Heart right ventricle (tissue), 16 donors: ENCODE data around the gene ACADS. TPM values are rescaled to one million over a fixed set of nuclear protein-coding genes. Genes with fewer than 3 reads are reported as not detected.

Source experiments
- ATAC-seq, 8 donors: fragments of 200-7000 bp; cut with Tn5 transposase; one replicate each; pipeline ENCODE4 v1.9.1; 2020; ENCODE audit warnings: mild to moderate bottlenecking in 8 of 8, moderate library complexity in 8 of 8, moderate number of reproducible peaks in 1 of 8
- DNase-seq, 2 donors: peaks; one replicate each; pipeline ENCODE4 v3.0.0-alpha.2; 2020
- H3K27ac ChIP-seq, 10 donors: fragments of 200-600 bp; sonication (generic) in 2 of 10; one replicate each; pipeline versions ENCODE4 v1.5.0 to v1.8.0; 2020 to 2022; ENCODE audit warnings: mild to moderate bottlenecking in 3 of 10
- H3K27me3 ChIP-seq, 7 donors: fragments of 200-600 bp; one replicate each; pipeline ENCODE4 v1.8.0; 2021 to 2022; ENCODE audit warnings: mild to moderate bottlenecking in 2 of 7
- H3K36me3 ChIP-seq, 9 donors: fragments of 200-600 bp; sonication (generic) in 1 of 9; one replicate each; pipeline versions ENCODE4 v1.5.0 to v1.8.0; 2020 to 2022; ENCODE audit warnings: mild to moderate bottlenecking in 2 of 9
- H3K4me1 ChIP-seq, 9 donors: fragments of 200-600 bp; sonication (generic) in 1 of 9; one replicate each; pipeline versions ENCODE4 v1.5.0 to v1.8.0; 2020 to 2022; ENCODE audit warnings: mild to moderate bottlenecking in 4 of 9
- H3K4me3 ChIP-seq, 10 donors: fragments of 200-600 bp; sonication (generic) in 2 of 10; one replicate each; pipeline versions ENCODE4 v1.5.0 to v1.8.0; 2020 to 2022; ENCODE audit warnings: mild to moderate bottlenecking in 7 of 10, moderate library complexity in 2 of 10
- H3K9me3 ChIP-seq, 11 donors: fragments of 200-600 bp in 10 of 11; sonication (generic) in 2 of 11; one replicate each; pipeline versions ENCODE4 v1.5.0 to v1.8.0; 2013 to 2022; ENCODE audit warnings: mild to moderate bottlenecking in 2 of 11, control low read depth in 1 of 11, moderate library complexity in 1 of 11
- WGBS, 2 donors: extraction: QIAGEN DNeasy Blood & Tissue Kit; methylation state at CpG; one replicate each; pipeline ENCODE4 v1.1.7; 2013; ENCODE audit warnings: inconsistent platforms in 1 of 2; 5-methylcytosine and 5-hydroxymethylcytosine counted together
- intact Hi-C, 10 donors: fragments of 100-400 bp; cut with DNase I; formaldehyde crosslinking; loops; one replicate each; pipeline versions ENCODE4 v1.11.1 to v1.14.2; 2022
- polyA plus RNA-seq, 2 donors: library from polyadenylated mRNA; stranded (reverse); fragments of 200-250 nt; gene quantifications; one replicate each; pipeline ENCODE4 v1.2.3, GENCODE V29; 2013
- total RNA-seq, 10 donors: library from RNA; stranded (reverse); fragmentation: NEBNext Ultra II Directional in 3 of 10; extraction: Animal tissue kit (Norgen Biotek cat#: 25700) in 3 of 10; gene quantifications; one replicate each; pipeline versions ENCODE4 v1.2.1 to v1.2.4, GENCODE V29; 2021 to 2023
- TF ChIP-seq, protein P1 (sequence below), 9 donors: fragments of 200-600 bp; sonication (generic) in 2 of 9; IDR thresholded peaks; one replicate each; pipeline versions ENCODE4 v1.5.0 to v1.8.0; 2021 to 2022; ENCODE audit warnings: antibody characterized with exemption in 9 of 9, mild to moderate bottlenecking in 5 of 9, moderate library complexity in 1 of 9
- donor health status: Arrhythmogenic right ventricular cardiomyopathy.
- donor health status: ischemic (EF 13 %, LVEDD 7.1; RV severe dilation, severe dysfunction).
- donor health status: healthy with polysubstance abuse.
- donor health status: DM: no; HTN: yes; CAD: no.
- donor health status: DM: no; HTN: no; CAD: no.
- donor health status: ischemic (EF 25% LVEDD 6.9; RV normal size, moderate dysfunction).
- donor health status: ischemic (EF 25% LVEDD 5.7; RV mildly dilated, moderate dysfunction).
- donor health status: healthy.
- donor health status: DM: yes; HTN: yes; CAD: no.
- donor health status: Ischemic cardiomyopathy.
- donor health status: ischemic (EF 35%, LVEDD 5.7; RV mildly dilated, moderate dysfunction).
- donor health status: nonischemic (EF 11% LVEDD 7.7; RV severe dilation, severe dysfunction).
- donor health status: DM: yes; HTN: yes; CAD: no.
- donor health status: PGD.
- donor health status: ischemic (EF 29% LVEDD 5.4; RV normal size, mild dysfunction).
- donor health status: nonischemic (EF 23%, LVEDD 6.1; RV moderate dilation, normal function).

Gene ACADS
- total and polyA plus RNA-seq, 12 donors, result 64.4 to 119 (median 77.3) TPM

DNA sequence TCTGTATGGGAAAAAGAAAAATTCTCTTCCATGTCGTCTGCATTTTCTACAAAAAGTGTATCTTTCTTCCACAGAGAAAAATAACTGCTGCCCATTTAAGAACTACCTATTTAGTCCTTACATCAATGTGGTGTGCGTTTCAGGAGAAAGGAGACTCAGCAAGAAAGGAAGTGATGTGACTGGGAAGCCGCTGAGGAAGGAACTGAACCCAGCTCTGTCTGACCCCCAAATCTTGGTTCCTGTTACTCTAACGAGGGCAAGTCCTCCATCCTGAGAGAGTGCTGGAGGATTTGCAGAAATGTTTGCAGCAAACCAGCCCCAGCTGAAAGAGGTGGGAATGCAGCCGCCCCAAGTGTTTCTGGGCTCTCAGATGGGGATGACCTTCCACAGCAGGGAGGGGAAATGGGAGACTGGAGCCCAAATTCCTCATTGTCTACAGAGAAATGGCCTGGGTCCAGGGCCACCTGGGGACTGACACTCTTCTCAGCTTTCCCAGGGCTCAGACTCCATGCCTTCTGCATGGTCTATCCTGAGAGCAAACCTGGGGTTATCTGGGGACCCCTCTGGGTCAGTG, 45.4 kb upstream of the ACADS start:
- H3K4me3 ChIP-seq, result no peak overlapping the region
- 48% methylated on average over 5 of the region's 5 CpGs for WGBS, 2 donors
- no peak for DNase-seq
- no peak for ATAC-seq
- H3K36me3 ChIP-seq, result no peaks in the 10 kb centered on the region
- peak overlapping the region in 2 of 10 donors; percentile 1 to 15 for H3K27ac ChIP-seq
- H3K9me3 ChIP-seq, result no peaks in the 10 kb centered on the region
- intact Hi-C loops, result no loop called here
- H3K27me3 ChIP-seq, result no peaks in the 10 kb centered on the region
- peaks cover 0 to 35% (median 12%) of the 10 kb centered on the region in 9 donors for H3K4me1 ChIP-seq
- TF ChIP-seq, protein P1, sequence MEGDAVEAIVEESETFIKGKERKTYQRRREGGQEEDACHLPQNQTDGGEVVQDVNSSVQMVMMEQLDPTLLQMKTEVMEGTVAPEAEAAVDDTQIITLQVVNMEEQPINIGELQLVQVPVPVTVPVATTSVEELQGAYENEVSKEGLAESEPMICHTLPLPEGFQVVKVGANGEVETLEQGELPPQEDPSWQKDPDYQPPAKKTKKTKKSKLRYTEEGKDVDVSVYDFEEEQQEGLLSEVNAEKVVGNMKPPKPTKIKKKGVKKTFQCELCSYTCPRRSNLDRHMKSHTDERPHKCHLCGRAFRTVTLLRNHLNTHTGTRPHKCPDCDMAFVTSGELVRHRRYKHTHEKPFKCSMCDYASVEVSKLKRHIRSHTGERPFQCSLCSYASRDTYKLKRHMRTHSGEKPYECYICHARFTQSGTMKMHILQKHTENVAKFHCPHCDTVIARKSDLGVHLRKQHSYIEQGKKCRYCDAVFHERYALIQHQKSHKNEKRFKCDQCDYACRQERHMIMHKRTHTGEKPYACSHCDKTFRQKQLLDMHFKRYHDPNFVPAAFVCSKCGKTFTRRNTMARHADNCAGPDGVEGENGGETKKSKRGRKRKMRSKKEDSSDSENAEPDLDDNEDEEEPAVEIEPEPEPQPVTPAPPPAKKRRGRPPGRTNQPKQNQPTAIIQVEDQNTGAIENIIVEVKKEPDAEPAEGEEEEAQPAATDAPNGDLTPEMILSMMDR (IDR thresholded peaks at IDR 0.05), result no peak

DNA sequence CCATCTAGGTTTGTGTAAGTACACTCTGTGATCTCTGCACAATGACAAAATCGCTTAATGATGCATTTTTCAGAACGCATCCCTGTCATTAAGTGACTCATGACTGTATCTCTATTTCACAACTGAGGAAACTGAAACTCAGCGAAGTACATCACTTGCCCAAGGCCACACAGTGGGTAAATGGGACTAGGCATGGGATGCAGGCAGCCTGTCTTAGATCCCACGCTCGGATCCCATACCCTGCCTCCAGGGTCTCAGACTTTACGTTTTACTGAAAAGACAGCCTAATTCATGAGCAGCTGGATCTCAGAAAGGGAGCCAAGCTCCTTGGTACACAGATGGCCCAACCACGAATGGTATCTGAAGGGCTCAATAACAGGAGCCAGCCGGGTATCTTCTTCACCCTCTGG, 41.1 kb upstream of the ACADS start:
- TF ChIP-seq, protein P1 (IDR thresholded peaks at IDR 0.05), result no peak
- no peak for DNase-seq
- peak overlapping the region in 2 of 10 donors; percentile 47 to 90 for H3K27ac ChIP-seq
- H3K27me3 ChIP-seq, result no peaks in the 10 kb centered on the region
- no peak for ATAC-seq
- H3K9me3 ChIP-seq, result no peaks in the 10 kb centered on the region
- H3K36me3 ChIP-seq, result no peaks in the 10 kb centered on the region
- H3K4me1 ChIP-seq, result peaks cover 0 to 46% (median 25%) of the 10 kb centered on the region in 9 donors
- intact Hi-C loops, result no loop called here
- H3K4me3 ChIP-seq, result no peak overlapping the region
- 78 to 80% methylated on average over 8 of the region's 8 CpGs for WGBS, 2 donors

DNA sequence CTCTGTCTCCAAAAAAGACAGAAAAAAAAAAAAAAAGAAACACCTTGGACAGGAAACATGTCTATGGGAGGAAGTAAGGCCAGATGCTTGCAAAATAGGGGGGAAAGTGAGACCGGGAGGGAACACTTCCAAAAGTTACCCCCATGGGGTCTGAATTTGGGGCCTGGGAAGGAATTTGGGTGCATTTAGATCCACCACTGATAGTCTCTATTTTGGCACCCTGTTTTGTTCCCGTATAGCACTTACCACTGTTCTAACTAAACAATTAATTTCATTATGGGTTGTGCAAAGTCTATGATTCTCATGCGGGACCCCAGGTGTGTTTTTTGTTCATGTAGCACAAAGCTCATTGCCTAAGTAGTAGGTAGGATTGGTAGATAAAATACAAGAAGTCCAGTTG, 40.1 kb upstream of the ACADS start:
- Histone ChIP-seq H3K4me1 (peaks cover 3 to 49% (median 34%) of the 10 kb centered on the region in 9 donors), H3K36me3 (no peaks in the 10 kb centered on the region), H3K27ac (peak overlapping the region in 6 of 10 donors; percentile 90 to 95 (median 93)), H3K4me3 (peak overlapping the region in 4 of 10 donors; percentile 90 to 97 (median 92)), H3K9me3 (no peaks in the 10 kb centered on the region), H3K27me3 (no peaks in the 10 kb centered on the region)
- TF ChIP-seq, protein P1 (IDR thresholded peaks at IDR 0.05), result no peak
- intact Hi-C loops, result loop anchor here in 3 of 10 donors (5.0 kb wide), 2 partner anchors 33 to 38 kb away; no protein-coding TSS in a partner anchor
- 59 to 61% methylated on average over 3 of the region's 3 CpGs for WGBS, 2 donors
- DNase-seq (no peak), ATAC-seq (no peak)

DNA sequence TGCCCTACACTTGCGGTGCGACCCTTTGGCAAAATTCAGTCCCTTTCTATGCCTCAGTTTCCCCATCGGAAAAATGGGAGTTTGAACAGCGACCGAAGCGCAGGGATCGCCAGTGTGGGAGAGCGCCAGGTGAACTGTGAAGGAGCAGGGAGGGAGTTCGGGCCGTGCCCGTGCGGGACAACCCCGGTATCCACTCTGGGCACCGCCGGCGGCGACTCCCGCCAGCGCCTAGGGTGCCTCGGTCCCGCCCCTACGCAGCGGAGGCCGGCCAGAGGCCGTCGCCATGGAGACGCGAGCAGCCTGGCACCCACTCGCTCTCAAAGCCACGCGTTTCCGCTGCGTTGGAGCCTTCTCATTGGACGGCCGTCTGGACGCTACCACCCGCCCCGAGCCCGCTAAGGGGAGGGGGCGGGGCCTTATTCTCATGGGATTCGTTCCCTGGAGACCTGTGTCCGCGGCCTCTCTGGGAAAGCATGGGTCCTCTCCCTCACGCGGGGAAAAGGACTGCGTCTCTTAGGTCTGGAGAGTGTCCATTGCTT, 39.4 kb upstream of the ACADS start:
- intact Hi-C loops, result loop anchor here in 6 of 10 donors (2.0 to 5.0 kb wide), 4 partner anchors 25 to 39 kb away; partner anchors contain the start of gene UNC119B (in 1 of the 6)
- peak; percentile 90 to 96 (median 95) for ATAC-seq
- no peaks in the 10 kb centered on the region for H3K9me3 ChIP-seq

More for the DNA sequence above, 39.4 kb upstream of the ACADS start:
- H3K27ac ChIP-seq, result peak overlapping the region; percentile 50 to 95 (median 92)
- 0 to 1% methylated on average over 46 of the region's 46 CpGs for WGBS, 2 donors
- no peaks in the 10 kb centered on the region for H3K27me3 ChIP-seq
- no peaks in the 10 kb centered on the region for H3K36me3 ChIP-seq
- DNase-seq, result peak; percentile 97 to 98
- peaks cover 3 to 54% (median 41%) of the 10 kb centered on the region in 9 donors for H3K4me1 ChIP-seq
- peak overlapping the region; percentile 68 to 98 (median 90) for H3K4me3 ChIP-seq
- TF ChIP-seq, protein P1 (IDR thresholded peaks at IDR 0.05), result no peak
